Measurements from ENCODE around the gene MALL. TPM values are rescaled to one million over a fixed set of nuclear protein-coding genes. Genes with fewer than 3 reads are reported as not detected.
A peak's percentile ranks its signal among the peaks of the same experiment; 100 is the strongest.

Gene MALL
- total RNA-seq, 1 experiment from 2014 or later: 32.4 TPM

DNA sequence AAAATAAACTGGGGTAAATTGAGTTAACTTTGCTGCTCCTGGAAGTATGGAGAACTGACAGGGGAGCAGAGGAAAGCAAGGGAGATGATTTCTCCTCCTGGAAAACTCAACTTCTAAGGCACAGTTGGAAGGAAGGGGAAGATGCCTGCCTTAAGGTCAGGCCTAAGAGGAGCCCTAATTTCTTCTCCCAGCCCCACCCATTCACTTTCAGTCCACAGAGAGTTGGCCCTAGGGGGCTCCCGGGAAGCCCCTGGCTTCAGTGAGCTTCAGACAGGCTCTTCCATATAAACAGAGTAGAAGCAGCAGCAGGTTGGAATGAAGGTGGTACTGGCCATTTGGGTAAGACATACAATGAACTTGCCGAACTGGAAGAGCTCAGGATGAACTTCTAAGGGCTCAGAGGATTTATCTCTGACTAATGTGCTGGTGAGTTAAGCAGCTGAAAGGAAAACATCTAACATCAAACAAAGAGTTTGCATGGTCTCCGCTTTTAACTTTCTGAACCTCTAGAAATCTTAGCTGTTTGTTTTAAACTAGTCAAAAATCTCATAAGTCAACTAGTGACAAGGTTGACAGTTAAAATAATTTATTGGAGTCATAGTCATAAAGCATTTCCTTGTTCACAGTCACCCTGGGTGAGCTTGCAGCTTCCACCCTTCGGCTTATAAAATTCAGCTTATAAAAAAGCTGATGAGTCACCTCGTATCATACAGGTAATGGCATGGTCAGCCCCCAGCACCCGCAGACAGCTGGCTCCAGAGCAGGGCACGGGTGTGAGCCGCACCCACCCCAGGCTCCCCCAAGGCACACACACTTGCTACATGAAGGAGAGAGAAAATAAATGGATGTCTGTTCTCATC lies 9.8 kb downstream of the MALL start:
- BruUV-seq (replicated peaks): no TSS peak
- peaks cover 15% of the 10 kb centered on the region; the same call in 1 of the 2 replicates for H3K36me3 ChIP-seq (ENCODE audit: low read depth)
- H3K9me2 ChIP-seq (ENCODE audit: insufficient read depth): no peaks in the 10 kb centered on the region
- H4K20me1 ChIP-seq (ENCODE audit: insufficient read depth): no peaks in the 10 kb centered on the region
- POLR2A ChIA-PET (ENCODE audit: unreplicated experiment): interaction anchor here (0.8 to 1.1 kb wide), 2 partner anchors 8 to 10 kb away, joined by 4 to 10 read pairs; partner anchors contain the start of gene MALL
- H3K4me1 ChIP-seq (replicated peaks; ENCODE audit: insufficient read depth): peaks cover 87% of the 10 kb centered on the region
- H3K4me2 ChIP-seq: peak overlapping the region; percentile 75
- TF ChIP-seq EZH2 (IDR thresholded peaks at IDR 0.05; ENCODE audit: low read depth): no peak
- TF ChIP-seq, protein P1, sequence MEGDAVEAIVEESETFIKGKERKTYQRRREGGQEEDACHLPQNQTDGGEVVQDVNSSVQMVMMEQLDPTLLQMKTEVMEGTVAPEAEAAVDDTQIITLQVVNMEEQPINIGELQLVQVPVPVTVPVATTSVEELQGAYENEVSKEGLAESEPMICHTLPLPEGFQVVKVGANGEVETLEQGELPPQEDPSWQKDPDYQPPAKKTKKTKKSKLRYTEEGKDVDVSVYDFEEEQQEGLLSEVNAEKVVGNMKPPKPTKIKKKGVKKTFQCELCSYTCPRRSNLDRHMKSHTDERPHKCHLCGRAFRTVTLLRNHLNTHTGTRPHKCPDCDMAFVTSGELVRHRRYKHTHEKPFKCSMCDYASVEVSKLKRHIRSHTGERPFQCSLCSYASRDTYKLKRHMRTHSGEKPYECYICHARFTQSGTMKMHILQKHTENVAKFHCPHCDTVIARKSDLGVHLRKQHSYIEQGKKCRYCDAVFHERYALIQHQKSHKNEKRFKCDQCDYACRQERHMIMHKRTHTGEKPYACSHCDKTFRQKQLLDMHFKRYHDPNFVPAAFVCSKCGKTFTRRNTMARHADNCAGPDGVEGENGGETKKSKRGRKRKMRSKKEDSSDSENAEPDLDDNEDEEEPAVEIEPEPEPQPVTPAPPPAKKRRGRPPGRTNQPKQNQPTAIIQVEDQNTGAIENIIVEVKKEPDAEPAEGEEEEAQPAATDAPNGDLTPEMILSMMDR (conservative IDR thresholded peaks at IDR 0.05): no peak
- H3F3A ChIP-seq (ENCODE audit: insufficient read depth, low read depth): peaks cover 72% of the 10 kb centered on the region
- DNase-seq: peak; percentile 81 to 99
- H3K79me2 ChIP-seq (ENCODE audit: low read depth): peaks cover 72% of the 10 kb centered on the region
- no peak overlapping the region for H2AFZ ChIP-seq
- H3K27me3 ChIP-seq (ENCODE audit: insufficient read depth, low read depth): no peaks in the 10 kb centered on the region
- H3K4me3 ChIP-seq: peak overlapping the region; percentile 35; the same call in 1 of the 2 replicates
- intact Hi-C loops (cut with micrococcal nuclease; ENCODE audit: unreplicated experiment): loop anchor here (1.0 to 2.0 kb wide), 2 partner anchors 9 to 51 kb away; partner anchors contain the start of gene MALL
- peaks cover 7% of the 10 kb centered on the region; the same call in 1 of the 2 replicates for H3K9me3 ChIP-seq (ENCODE audit: insufficient read depth, low read depth)
- peak overlapping the region; percentile 100 for H3K27ac ChIP-seq
- CTCF ChIA-PET: interaction anchor here (0.9 kb wide), 1 partner anchor 10 kb away, joined by 3 read pairs; no protein-coding TSS in a partner anchor

DNA sequence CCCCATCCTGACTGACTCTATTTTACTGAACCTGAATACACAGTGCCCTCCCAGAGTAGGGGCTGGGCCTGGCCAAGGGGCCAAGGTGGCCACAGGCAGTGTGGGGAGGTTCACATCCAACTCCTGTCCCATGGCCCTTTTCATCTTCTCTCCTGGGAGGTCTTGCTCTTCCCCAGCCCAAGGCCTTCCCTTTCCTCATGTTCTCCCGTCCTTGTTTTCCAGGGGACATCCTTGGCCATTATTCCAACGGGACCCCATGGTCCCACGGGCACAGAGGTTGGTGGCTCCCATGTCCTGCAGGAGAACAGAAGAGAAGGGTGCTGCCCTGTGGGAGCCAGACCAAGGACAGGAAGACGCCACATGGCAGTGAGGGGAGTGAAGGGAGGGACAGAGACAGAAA lies 10.4 kb downstream of the MALL start:
- POLR2A ChIA-PET (ENCODE audit: unreplicated experiment): interaction anchor here (0.8 kb wide), 1 partner anchor 10 kb away, joined by 10 read pairs; the partner anchor contains the start of gene MALL
- intact Hi-C loops (cut with micrococcal nuclease; ENCODE audit: unreplicated experiment): no loop called here
- Histone ChIP-seq H3K9me3 (ENCODE audit: insufficient read depth, low read depth) (peaks cover 2% of the 10 kb centered on the region; the same call in 1 of the 2 replicates), H3K36me3 (ENCODE audit: low read depth) (peaks cover 12% of the 10 kb centered on the region; the same call in 1 of the 2 replicates), H3K9me2 (ENCODE audit: insufficient read depth) (no peaks in the 10 kb centered on the region), H3K27ac (peak overlapping the region; percentile 100), H3K27me3 (ENCODE audit: insufficient read depth, low read depth) (no peaks in the 10 kb centered on the region), H3K4me1 (replicated peaks; ENCODE audit: insufficient read depth) (peaks cover 93% of the 10 kb centered on the region), H4K20me1 (ENCODE audit: insufficient read depth) (no peaks in the 10 kb centered on the region), H2AFZ (no peak overlapping the region), H3F3A (ENCODE audit: insufficient read depth, low read depth) (peaks cover 78% of the 10 kb centered on the region), H3K79me2 (ENCODE audit: low read depth) (peaks cover 66% of the 10 kb centered on the region), H3K4me2 (peak overlapping the region; percentile 75), H3K4me3 (peak overlapping the region; percentile 23; the same call in 1 of the 2 replicates)
- BruUV-seq (replicated peaks): TSS peak; percentile 27
- DNase-seq: no peak
- TF ChIP-seq, protein P1 (conservative IDR thresholded peaks at IDR 0.05): no peak
- no peak for TF ChIP-seq EZH2 (IDR thresholded peaks at IDR 0.05; ENCODE audit: low read depth)
- CTCF ChIA-PET: interaction anchor here (0.9 kb wide), 1 partner anchor 11 kb away, joined by 3 read pairs; no protein-coding TSS in a partner anchor

DNA sequence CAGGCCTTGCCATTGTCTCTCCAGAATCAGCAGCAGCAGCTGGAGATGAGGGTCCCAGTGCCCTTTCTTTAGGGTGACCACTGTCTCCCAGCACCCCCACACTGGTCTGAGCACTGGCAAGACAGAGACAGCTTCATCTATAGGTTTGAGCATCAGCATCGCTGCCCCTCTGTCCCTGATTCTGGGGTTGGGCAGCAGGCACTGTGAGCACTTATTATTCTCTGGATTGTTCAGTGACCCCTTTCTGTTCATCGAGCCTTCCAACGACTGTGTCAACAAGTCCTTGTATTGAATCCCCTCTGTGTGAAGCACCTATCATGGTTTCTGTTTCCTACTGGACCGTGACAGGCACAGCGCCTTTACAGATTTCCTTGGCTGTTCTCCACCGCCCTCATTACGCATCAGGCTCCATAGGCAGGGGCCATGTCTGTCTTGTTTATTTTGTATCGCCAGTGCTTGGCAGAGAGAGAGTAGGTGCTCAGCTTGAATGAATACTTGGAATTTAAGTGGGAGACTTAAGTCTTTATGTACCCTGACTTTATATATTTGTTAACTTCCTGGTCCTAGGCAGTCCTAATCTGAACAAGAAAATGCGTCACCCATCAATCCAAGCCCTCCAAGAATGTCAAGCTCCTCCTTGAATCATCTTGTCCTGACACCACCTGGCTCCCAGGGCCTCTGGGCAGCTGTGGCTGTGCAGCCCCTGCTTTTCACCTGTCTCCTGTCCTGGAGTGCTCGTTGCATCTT lies 11.4 kb downstream of the MALL start:
- H3K4me3 ChIP-seq: no peak overlapping the region
- H2AFZ ChIP-seq: no peak overlapping the region
- H3F3A ChIP-seq (ENCODE audit: insufficient read depth, low read depth): peaks cover 83% of the 10 kb centered on the region
- TF ChIP-seq, protein P1 (conservative IDR thresholded peaks at IDR 0.05): no peak
- TF ChIP-seq EZH2 (IDR thresholded peaks at IDR 0.05; ENCODE audit: low read depth): no peak
- H3K79me2 ChIP-seq (ENCODE audit: low read depth): peaks cover 66% of the 10 kb centered on the region
- H3K27ac ChIP-seq: peak overlapping the region; percentile 100
- no peaks in the 10 kb centered on the region for H3K9me2 ChIP-seq (ENCODE audit: insufficient read depth)
- no TSS peak for BruUV-seq (replicated peaks)
- H3K4me1 ChIP-seq (replicated peaks; ENCODE audit: insufficient read depth): peaks cover 93% of the 10 kb centered on the region
- intact Hi-C loops (cut with micrococcal nuclease; ENCODE audit: unreplicated experiment): no loop called here
- H3K36me3 ChIP-seq (ENCODE audit: low read depth): peaks cover 8% of the 10 kb centered on the region; the same call in 1 of the 2 replicates
- POLR2A ChIA-PET (ENCODE audit: unreplicated experiment): interaction anchor here (0.5 kb wide), 1 partner anchor 649 kb away, joined by 6 read pairs; no protein-coding TSS in a partner anchor
- CTCF ChIA-PET: interaction anchor here (0.6 kb wide), 1 partner anchor 58 kb away, joined by 7 read pairs; no protein-coding TSS in a partner anchor
- DNase-seq: peak in 1 of 2 experiments; percentile 62
- no peaks in the 10 kb centered on the region for H4K20me1 ChIP-seq (ENCODE audit: insufficient read depth)
- H3K4me2 ChIP-seq: peak overlapping the region; percentile 75
- no peaks in the 10 kb centered on the region for H3K27me3 ChIP-seq (ENCODE audit: insufficient read depth, low read depth)
- no peaks in the 10 kb centered on the region for H3K9me3 ChIP-seq (ENCODE audit: insufficient read depth, low read depth)

Measured in PC-9 (cell line).